ENCODE results near the gene FAU. TPM values are rescaled to one million over a fixed set of nuclear protein-coding genes. Genes with fewer than 3 reads are reported as not detected.

The FAU gene
- total and polyA plus RNA-seq, 2 experiments from 2014 or later, result 546 to 1,183 TPM

- Histone ChIP-seq H3K27ac (no peak overlapping the region), H3K9me3 (ENCODE audit: low read depth) (no peaks in the 10 kb centered on the region), H3K4me1 (ENCODE audit: low read depth) (no peaks in the 10 kb centered on the region), H3K36me3 (no peaks in the 10 kb centered on the region), H3K27me3 (no peaks in the 10 kb centered on the region), H3K4me3 (no peak overlapping the region)
- TF ChIP-seq, protein P1, sequence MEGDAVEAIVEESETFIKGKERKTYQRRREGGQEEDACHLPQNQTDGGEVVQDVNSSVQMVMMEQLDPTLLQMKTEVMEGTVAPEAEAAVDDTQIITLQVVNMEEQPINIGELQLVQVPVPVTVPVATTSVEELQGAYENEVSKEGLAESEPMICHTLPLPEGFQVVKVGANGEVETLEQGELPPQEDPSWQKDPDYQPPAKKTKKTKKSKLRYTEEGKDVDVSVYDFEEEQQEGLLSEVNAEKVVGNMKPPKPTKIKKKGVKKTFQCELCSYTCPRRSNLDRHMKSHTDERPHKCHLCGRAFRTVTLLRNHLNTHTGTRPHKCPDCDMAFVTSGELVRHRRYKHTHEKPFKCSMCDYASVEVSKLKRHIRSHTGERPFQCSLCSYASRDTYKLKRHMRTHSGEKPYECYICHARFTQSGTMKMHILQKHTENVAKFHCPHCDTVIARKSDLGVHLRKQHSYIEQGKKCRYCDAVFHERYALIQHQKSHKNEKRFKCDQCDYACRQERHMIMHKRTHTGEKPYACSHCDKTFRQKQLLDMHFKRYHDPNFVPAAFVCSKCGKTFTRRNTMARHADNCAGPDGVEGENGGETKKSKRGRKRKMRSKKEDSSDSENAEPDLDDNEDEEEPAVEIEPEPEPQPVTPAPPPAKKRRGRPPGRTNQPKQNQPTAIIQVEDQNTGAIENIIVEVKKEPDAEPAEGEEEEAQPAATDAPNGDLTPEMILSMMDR (IDR thresholded peaks at IDR 0.05; ENCODE audit: low read depth, low read length), result no peak
- no peak for DNase-seq (ENCODE audit: low read depth in 1 of 2, low spot score in 1 of 2)
Observed at GRCh38 chr11:65148657-65149056, 26.7 kb upstream of the FAU start.

DNA sequence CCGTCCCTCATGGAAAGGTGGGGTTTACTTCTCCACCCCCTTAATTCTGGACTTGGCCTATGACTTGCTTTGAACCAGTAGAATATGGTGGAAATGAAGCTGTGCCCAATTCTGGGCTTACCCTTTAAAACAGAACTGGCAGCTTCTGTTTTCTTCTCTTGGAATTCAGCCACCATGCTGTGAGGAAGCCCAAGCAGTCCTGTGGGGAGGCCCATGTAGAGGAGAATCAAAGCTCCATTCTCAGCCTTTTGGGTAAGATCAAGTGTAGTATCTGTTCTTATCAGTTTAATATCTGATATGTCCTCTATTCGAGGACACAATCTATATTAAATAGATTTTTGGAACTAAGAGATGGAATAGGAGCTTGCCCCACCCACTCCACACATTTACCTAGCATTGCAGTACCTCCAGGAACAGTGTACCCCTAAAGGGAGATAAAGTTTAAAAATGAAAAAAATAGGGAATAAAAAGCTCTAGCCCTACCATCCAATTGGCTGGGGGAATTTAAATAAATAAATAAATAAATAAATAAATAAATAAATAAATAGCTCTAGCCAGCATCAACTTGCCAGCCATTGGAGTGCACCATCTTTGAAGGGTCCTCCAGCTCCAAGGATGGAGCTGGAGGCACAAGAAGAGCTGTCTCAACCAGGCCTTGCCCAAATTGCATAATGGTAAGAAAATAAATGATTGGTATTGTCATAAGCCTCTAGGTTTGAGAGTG is 25.6 kb upstream of the FAU start:
- Histone ChIP-seq H3K4me1 (ENCODE audit: low read depth) (no peaks in the 10 kb centered on the region), H3K9me3 (ENCODE audit: low read depth) (no peaks in the 10 kb centered on the region), H3K4me3 (no peak overlapping the region), H3K36me3 (no peaks in the 10 kb centered on the region), H3K27ac (no peak overlapping the region), H3K27me3 (no peaks in the 10 kb centered on the region)
- no peak for DNase-seq (ENCODE audit: low read depth in 1 of 2, low spot score in 1 of 2)
- TF ChIP-seq, protein P1 (IDR thresholded peaks at IDR 0.05; ENCODE audit: low read depth, low read length), result no peak

- Histone ChIP-seq H3K27me3 (peaks cover 22% of the 10 kb centered on the region), H3K4me3 (no peak overlapping the region), H3K9me3 (ENCODE audit: low read depth) (no peaks in the 10 kb centered on the region), H3K36me3 (no peaks in the 10 kb centered on the region), H3K27ac (no peak overlapping the region), H3K4me1 (ENCODE audit: low read depth) (no peaks in the 10 kb centered on the region)
- no peak for DNase-seq (ENCODE audit: low read depth in 1 of 2, low spot score in 1 of 2)
- TF ChIP-seq, protein P1 (IDR thresholded peaks at IDR 0.05; ENCODE audit: low read depth, low read length), result no peak
Observed at GRCh38 chr11:65141896-65142494, 20.1 kb upstream of the FAU start.

DNA sequence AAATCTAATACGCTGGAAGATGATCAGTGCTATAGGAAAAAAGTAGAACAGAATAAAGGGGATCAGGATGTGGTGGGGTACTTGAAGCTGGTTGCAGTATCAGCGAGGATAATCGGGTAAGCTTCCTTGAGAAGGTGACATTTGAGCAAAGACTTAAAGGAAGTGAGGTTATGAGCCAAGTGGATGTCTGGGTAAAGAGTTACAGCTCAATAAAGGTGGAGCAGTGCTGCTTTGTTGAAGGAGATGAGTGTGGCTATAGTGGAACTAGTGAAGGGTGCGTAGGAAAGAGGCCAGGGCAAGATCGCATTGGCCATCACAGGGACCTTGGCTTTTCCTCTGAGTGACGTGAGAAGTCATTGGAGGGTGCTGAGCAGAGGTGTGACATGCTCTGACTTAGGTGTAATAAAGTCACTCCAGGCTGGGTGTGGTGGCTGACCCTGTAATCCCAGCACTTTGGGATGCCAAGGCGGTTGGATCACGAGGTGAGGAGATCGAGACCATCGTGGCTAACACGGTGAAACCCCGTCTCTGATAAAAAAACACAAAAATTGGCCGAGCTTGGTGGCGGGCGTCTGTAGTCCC is 14.7 kb upstream of the FAU start:
- Histone ChIP-seq H3K36me3 (peaks cover 3% of the 10 kb centered on the region), H3K4me1 (ENCODE audit: low read depth) (peaks cover 12% of the 10 kb centered on the region), H3K4me3 (no peak overlapping the region), H3K27ac (no peak overlapping the region), H3K27me3 (peaks cover 17% of the 10 kb centered on the region), H3K9me3 (ENCODE audit: low read depth) (no peaks in the 10 kb centered on the region)
- DNase-seq (ENCODE audit: low read depth in 1 of 2, low spot score in 1 of 2), result no peak
- TF ChIP-seq, protein P1 (IDR thresholded peaks at IDR 0.05; ENCODE audit: low read depth, low read length), result no peak

DNA sequence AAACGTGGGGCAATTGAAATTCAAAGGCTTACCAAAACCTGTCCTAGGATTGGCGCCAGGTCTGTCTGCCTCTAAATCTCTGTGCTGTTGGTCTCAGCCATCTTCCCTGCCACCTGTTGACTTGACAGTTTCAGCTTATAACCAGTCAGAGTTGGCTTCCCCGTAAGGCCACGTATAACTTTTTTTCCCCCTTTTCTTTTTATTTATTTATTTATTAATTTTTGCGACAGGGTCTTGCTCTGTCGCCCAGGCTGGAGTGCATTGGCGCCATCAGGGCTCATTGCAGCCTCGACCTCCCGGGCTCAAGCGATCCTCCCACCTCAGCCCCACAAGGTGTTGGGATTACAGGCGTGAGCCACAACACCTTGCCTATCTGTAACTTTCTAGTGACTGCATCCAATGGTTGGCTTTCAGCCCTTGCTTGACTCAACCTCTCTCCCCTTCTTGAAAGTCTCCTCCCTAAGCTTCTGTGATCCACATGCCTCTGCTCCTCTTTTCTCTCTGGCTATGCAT is 13.8 kb upstream of the FAU start:
- TF ChIP-seq, protein P1 (IDR thresholded peaks at IDR 0.05; ENCODE audit: low read depth, low read length), result no peak
- Histone ChIP-seq H3K27ac (peak overlapping the region; percentile 98), H3K36me3 (peaks cover 7% of the 10 kb centered on the region), H3K27me3 (peaks cover 7% of the 10 kb centered on the region), H3K4me1 (ENCODE audit: low read depth) (peaks cover 12% of the 10 kb centered on the region), H3K9me3 (ENCODE audit: low read depth) (no peaks in the 10 kb centered on the region), H3K4me3 (peak overlapping the region; percentile 82)
- DNase-seq (ENCODE audit: low read depth in 1 of 2, low spot score in 1 of 2), result no peak

Measured in cardiac muscle cell (in vitro differentiated cells and primary cell).